Activated CD8-positive, alpha-beta T cell treated with anti-CD3 and anti-CD28 coated beads, Interleukin-2, amount 10 ng/mL, durations not matched to agents 7 days and 5 days (primary cell): ENCODE results near the gene CELF4. TPM values are rescaled to one million over a fixed set of nuclear protein-coding genes. Genes with fewer than 3 reads are reported as not detected.
"Not testable (repeated sequence)": the region's sequence is repeated elsewhere in the genome, so short reads cannot be mapped to it uniquely, and the experiment has no call there.

Experiments
- ATAC-seq: fragments of 150-1000 bp; cut with Tn5 transposase; one replicate; pipeline ENCODE4 v1.10.0; 2021; ENCODE audit warnings: moderate library complexity
- CTCF ChIA-PET: fragments of 350-600 bp; sonication (Branson Sonifier 250); formaldehyde crosslinking; loops from one replicate; lab custom pipeline; 2021; ENCODE audit warnings: antibody characterized with exemption; lab: Charles Lee
- POLR2A ChIA-PET: fragments of 350-600 bp; sonication (Branson Sonifier 250); formaldehyde crosslinking; loops from one replicate; lab custom pipeline; 2021; ENCODE audit warnings: antibody characterized with exemption; lab: Charles Lee
- DNase-seq: peaks from one replicate; pipeline ENCODE4 v3.0.0-alpha.2; 2020
- H3K27ac Mint-ChIP-seq: one replicate; pipeline ENCODE4 v1.8.0; 2021; ENCODE audit warnings: mild to moderate bottlenecking, mixed read lengths
- H3K27me3 Mint-ChIP-seq: one replicate; pipeline ENCODE4 v1.8.0; 2021; ENCODE audit warnings: low read depth, mixed read lengths
- H3K36me3 Mint-ChIP-seq: one replicate; pipeline ENCODE4 v1.8.0; 2021; ENCODE audit warnings: low read depth, mixed read lengths
- H3K4me1 Mint-ChIP-seq: one replicate; pipeline ENCODE4 v1.8.0; 2021; ENCODE audit warnings: low read depth, mixed read lengths
- H3K4me3 Mint-ChIP-seq: one replicate; pipeline ENCODE4 v1.8.0; 2021; ENCODE audit warnings: mild to moderate bottlenecking, mixed read lengths
- H3K9me3 Mint-ChIP-seq: one replicate; pipeline ENCODE4 v1.8.0; 2022; ENCODE audit warnings: mixed read lengths; ENCODE audit not compliant: insufficient read depth
- total RNA-seq, 2 experiments: library from RNA; stranded (reverse); gene quantifications; one replicate each; pipeline ENCODE4 v1.2.3, GENCODE V29; 2021

Gene CELF4
- total RNA-seq, 2 experiments from 2014 or later = not detected

- Mint-ChIP-seq H3K27me3 (no peaks in the 10 kb centered on the region), H3K4me3 (no peak overlapping the region), H3K36me3 (no peaks in the 10 kb centered on the region), H3K27ac (no peak overlapping the region), H3K9me3 (no peaks in the 10 kb centered on the region), H3K4me1 (no peaks in the 10 kb centered on the region)
- no peak for DNase-seq
- ChIA-PET POLR2A (no interaction called here), CTCF (no interaction called here)
- ATAC-seq = no peak
Observed at GRCh38 chr18:37383036-37383785, 182.4 kb downstream of the CELF4 start.

GRCh38 chr18:37381554-37381953 lies 184.0 kb downstream of the CELF4 start:
- Mint-ChIP-seq H3K4me3 (no peak overlapping the region), H3K27ac (no peak overlapping the region), H3K27me3 (no peaks in the 10 kb centered on the region), H3K36me3 (no peaks in the 10 kb centered on the region), H3K4me1 (no peaks in the 10 kb centered on the region), H3K9me3 (no peaks in the 10 kb centered on the region)
- DNase-seq (no peak), ATAC-seq (no peak)
- ChIA-PET CTCF (no interaction called here), POLR2A (no interaction called here)

GRCh38 chr18:37380546-37381110 lies 185.0 kb downstream of the CELF4 start:
- no peak for DNase-seq
- no peaks in the 10 kb centered on the region for H3K4me1 Mint-ChIP-seq
- H3K27ac Mint-ChIP-seq = no peak overlapping the region
- H3K36me3 Mint-ChIP-seq = no peaks in the 10 kb centered on the region
- no peak overlapping the region for H3K4me3 Mint-ChIP-seq
- ChIA-PET CTCF (no interaction called here), POLR2A (no interaction called here)
- no peaks in the 10 kb centered on the region for H3K27me3 Mint-ChIP-seq
- ATAC-seq = no peak
- no peaks in the 10 kb centered on the region for H3K9me3 Mint-ChIP-seq

GRCh38 chr18:37378336-37379010 lies 187.1 kb downstream of the CELF4 start:
- Mint-ChIP-seq H3K9me3 (no peaks in the 10 kb centered on the region), H3K4me1 (no peaks in the 10 kb centered on the region), H3K27me3 (no peaks in the 10 kb centered on the region), H3K27ac (no peak overlapping the region), H3K4me3 (no peak overlapping the region), H3K36me3 (no peaks in the 10 kb centered on the region)
- ATAC-seq (no peak), DNase-seq (no peak)
- ChIA-PET CTCF (no interaction called here), POLR2A (no interaction called here)

- Mint-ChIP-seq H3K4me3 (no peak overlapping the region), H3K27me3 (no peaks in the 10 kb centered on the region), H3K4me1 (no peaks in the 10 kb centered on the region), H3K27ac (no peak overlapping the region), H3K36me3 (no peaks in the 10 kb centered on the region), H3K9me3 (no peaks in the 10 kb centered on the region)
- ChIA-PET CTCF (no interaction called here), POLR2A (no interaction called here)
- DNase-seq (no peak), ATAC-seq (no peak)
Observed at GRCh38 chr18:37375181-37375580, 190.4 kb downstream of the CELF4 start.

GRCh38 chr18:37368110-37368954 lies 197.3 kb downstream of the CELF4 start:
- POLR2A ChIA-PET = no interaction called here

GRCh38 chr18:37364237-37364636 lies 201.4 kb downstream of the CELF4 start:
- ChIA-PET CTCF (no interaction called here), POLR2A (no interaction called here)
- peaks cover 20% of the 10 kb centered on the region for H3K27me3 Mint-ChIP-seq
- H3K4me3 Mint-ChIP-seq = no peak overlapping the region
- H3K9me3 Mint-ChIP-seq = no peaks in the 10 kb centered on the region
- ATAC-seq (no peak), DNase-seq (no peak)
- H3K36me3 Mint-ChIP-seq = no peaks in the 10 kb centered on the region
- H3K4me1 Mint-ChIP-seq = no peaks in the 10 kb centered on the region
- H3K27ac Mint-ChIP-seq = no peak overlapping the region

More at GRCh38 chr18:37368110-37368954, 197.3 kb downstream of the CELF4 start:
- ATAC-seq (no peak), DNase-seq (no peak)
- CTCF ChIA-PET = no interaction called here
- no peak overlapping the region for H3K4me3 Mint-ChIP-seq
- no peaks in the 10 kb centered on the region for H3K4me1 Mint-ChIP-seq
- H3K27me3 Mint-ChIP-seq = peaks cover under 1% of the 10 kb centered on the region
- H3K36me3 Mint-ChIP-seq = no peaks in the 10 kb centered on the region
- no peak overlapping the region for H3K27ac Mint-ChIP-seq
- no peaks in the 10 kb centered on the region for H3K9me3 Mint-ChIP-seq

GRCh38 chr18:37362158-37362890 lies 203.3 kb downstream of the CELF4 start:
- no peaks in the 10 kb centered on the region for H3K9me3 Mint-ChIP-seq
- H3K36me3 Mint-ChIP-seq = no peaks in the 10 kb centered on the region

GRCh38 chr18:37361335-37362157 lies 204.1 kb downstream of the CELF4 start:
- Mint-ChIP-seq H3K4me1 (no peaks in the 10 kb centered on the region), H3K4me3 (no peak overlapping the region), H3K9me3 (no peaks in the 10 kb centered on the region), H3K27me3 (peaks cover 20% of the 10 kb centered on the region), H3K27ac (no peak overlapping the region), H3K36me3 (no peaks in the 10 kb centered on the region)
- ATAC-seq = no peak
- no peak for DNase-seq
- CTCF ChIA-PET = no interaction called here
- POLR2A ChIA-PET = no interaction called here

More at GRCh38 chr18:37362158-37362890, 203.3 kb downstream of the CELF4 start:
- CTCF ChIA-PET = no interaction called here
- Mint-ChIP-seq H3K27me3 (peaks cover 20% of the 10 kb centered on the region), H3K4me3 (no peak overlapping the region), H3K4me1 (no peaks in the 10 kb centered on the region), H3K27ac (no peak overlapping the region)
- ATAC-seq = no peak
- no peak for DNase-seq
- POLR2A ChIA-PET = no interaction called here

GRCh38 chr18:37358061-37358460 lies 207.5 kb downstream of the CELF4 start:
- H3K4me3 Mint-ChIP-seq, H3K9me3 Mint-ChIP-seq, ATAC-seq, H3K4me1 Mint-ChIP-seq, CTCF ChIA-PET, H3K27ac Mint-ChIP-seq, H3K36me3 Mint-ChIP-seq, DNase-seq, POLR2A ChIA-PET: not testable (repeated sequence)
- H3K27me3 Mint-ChIP-seq = peaks cover 16% of the 10 kb centered on the region

- H3K27ac Mint-ChIP-seq = no peak overlapping the region
- no peaks in the 10 kb centered on the region for H3K36me3 Mint-ChIP-seq
- H3K4me3 Mint-ChIP-seq = no peak overlapping the region
- ATAC-seq (no peak), DNase-seq (no peak)
- no peaks in the 10 kb centered on the region for H3K4me1 Mint-ChIP-seq
- POLR2A ChIA-PET = no interaction called here
- peaks cover under 1% of the 10 kb centered on the region for H3K27me3 Mint-ChIP-seq
- no peaks in the 10 kb centered on the region for H3K9me3 Mint-ChIP-seq
- CTCF ChIA-PET = no interaction called here
Observed at GRCh38 chr18:37355772-37356171, 209.8 kb downstream of the CELF4 start.
